ENCODE data around the gene ADAMTS16. TPM values are rescaled to one million over a fixed set of nuclear protein-coding genes. Genes with fewer than 3 reads are reported as not detected.

Gene ADAMTS16, protein sequence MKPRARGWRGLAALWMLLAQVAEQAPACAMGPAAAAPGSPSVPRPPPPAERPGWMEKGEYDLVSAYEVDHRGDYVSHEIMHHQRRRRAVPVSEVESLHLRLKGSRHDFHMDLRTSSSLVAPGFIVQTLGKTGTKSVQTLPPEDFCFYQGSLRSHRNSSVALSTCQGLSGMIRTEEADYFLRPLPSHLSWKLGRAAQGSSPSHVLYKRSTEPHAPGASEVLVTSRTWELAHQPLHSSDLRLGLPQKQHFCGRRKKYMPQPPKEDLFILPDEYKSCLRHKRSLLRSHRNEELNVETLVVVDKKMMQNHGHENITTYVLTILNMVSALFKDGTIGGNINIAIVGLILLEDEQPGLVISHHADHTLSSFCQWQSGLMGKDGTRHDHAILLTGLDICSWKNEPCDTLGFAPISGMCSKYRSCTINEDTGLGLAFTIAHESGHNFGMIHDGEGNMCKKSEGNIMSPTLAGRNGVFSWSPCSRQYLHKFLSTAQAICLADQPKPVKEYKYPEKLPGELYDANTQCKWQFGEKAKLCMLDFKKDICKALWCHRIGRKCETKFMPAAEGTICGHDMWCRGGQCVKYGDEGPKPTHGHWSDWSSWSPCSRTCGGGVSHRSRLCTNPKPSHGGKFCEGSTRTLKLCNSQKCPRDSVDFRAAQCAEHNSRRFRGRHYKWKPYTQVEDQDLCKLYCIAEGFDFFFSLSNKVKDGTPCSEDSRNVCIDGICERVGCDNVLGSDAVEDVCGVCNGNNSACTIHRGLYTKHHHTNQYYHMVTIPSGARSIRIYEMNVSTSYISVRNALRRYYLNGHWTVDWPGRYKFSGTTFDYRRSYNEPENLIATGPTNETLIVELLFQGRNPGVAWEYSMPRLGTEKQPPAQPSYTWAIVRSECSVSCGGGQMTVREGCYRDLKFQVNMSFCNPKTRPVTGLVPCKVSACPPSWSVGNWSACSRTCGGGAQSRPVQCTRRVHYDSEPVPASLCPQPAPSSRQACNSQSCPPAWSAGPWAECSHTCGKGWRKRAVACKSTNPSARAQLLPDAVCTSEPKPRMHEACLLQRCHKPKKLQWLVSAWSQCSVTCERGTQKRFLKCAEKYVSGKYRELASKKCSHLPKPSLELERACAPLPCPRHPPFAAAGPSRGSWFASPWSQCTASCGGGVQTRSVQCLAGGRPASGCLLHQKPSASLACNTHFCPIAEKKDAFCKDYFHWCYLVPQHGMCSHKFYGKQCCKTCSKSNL
- under 0.01 TPM in 1 of 2 replicates, not detected in the other for total RNA-seq

GRCh38 chr5:5139777-5140478, at the start of gene ADAMTS16:
Gene ADAMTS16, plus strand, starts transcription at chr5:5140330. Its CDS starts 138 bp downstream, at chr5:5140468.

Data from tracheal epithelial cell (primary cell).